Right ventricle myocardium inferior (tissue), 1 donor: ENCODE results near the gene TRDMT1. TPM values are rescaled to one million over a fixed set of nuclear protein-coding genes. Genes with fewer than 3 reads are reported as not detected.

Experiments
- total RNA-seq: library from RNA; stranded (reverse); fragmentation: NEBNext Ultra II Directional; extraction: Animal tissue kit (Norgen Biotek cat#: 25700); gene quantifications from one replicate; pipeline ENCODE4 v1.2.1, GENCODE V29; 2021
- donor health status: DM: no; HTN: yes; CAD: no; lungs with severe emphysema.

The TRDMT1 gene
- total RNA-seq, 1 donor from 2014 or later: 4.5 TPM

Other genes starting within 250 kb of the TRDMT1 start
- gene CUBN, start 71.9 kb downstream of the TRDMT1 start, total RNA-seq: 0.92 TPM
- 447 TPM for gene VIM, start 26.6 kb upstream of the TRDMT1 start, total RNA-seq